Measurements from ENCODE around the gene HIVEP1. TPM values are rescaled to one million over a fixed set of nuclear protein-coding genes. Genes with fewer than 3 reads are reported as not detected.

Gene HIVEP1
- total RNA-seq, 2 experiments from 2014 or later = 21.7 to 27.8 TPM

GRCh38 chr6:12134991-12135390 lies 122.9 kb downstream of the HIVEP1 start:
- peaks cover 26% of the 10 kb centered on the region for H3K36me3 Mint-ChIP-seq (ENCODE audit: low read depth)
- no peaks in the 10 kb centered on the region for H3K27me3 Mint-ChIP-seq
- no peak overlapping the region for H3K4me3 Mint-ChIP-seq
- ChIA-PET POLR2A (no interaction called here), CTCF (interaction anchor here (1.0 kb wide), 2 partner anchors 69 to 155 kb away, joined by 3 to 4 read pairs; partner anchors contain the start of gene EDN1)
- no peak overlapping the region for H3K27ac Mint-ChIP-seq
- DNase-seq = no peak
- H3K4me1 Mint-ChIP-seq = peaks cover 23% of the 10 kb centered on the region
- H3K9me3 Mint-ChIP-seq = peaks cover 2% of the 10 kb centered on the region

- no peak for DNase-seq
- Mint-ChIP-seq H3K27ac (no peak overlapping the region), H3K9me3 (peaks cover 4% of the 10 kb centered on the region), H3K4me3 (no peak overlapping the region), H3K4me1 (peaks cover 21% of the 10 kb centered on the region), H3K36me3 (ENCODE audit: low read depth) (peaks cover 39% of the 10 kb centered on the region), H3K27me3 (no peaks in the 10 kb centered on the region)
- POLR2A ChIA-PET = no interaction called here
- CTCF ChIA-PET = no interaction called here
Measured at GRCh38 chr6:12136905-12137304, 124.8 kb downstream of the HIVEP1 start.

- H3K27me3 Mint-ChIP-seq = no peaks in the 10 kb centered on the region
- CTCF ChIA-PET = no interaction called here
- no peak overlapping the region for H3K27ac Mint-ChIP-seq
- peaks cover 44% of the 10 kb centered on the region for H3K36me3 Mint-ChIP-seq (ENCODE audit: low read depth)
- peaks cover 18% of the 10 kb centered on the region for H3K4me1 Mint-ChIP-seq
- H3K4me3 Mint-ChIP-seq = no peak overlapping the region
- H3K9me3 Mint-ChIP-seq = peaks cover 4% of the 10 kb centered on the region
- no peak for DNase-seq
- POLR2A ChIA-PET = interaction anchor here (1.0 kb wide), 1 partner anchor 72 kb away, joined by 3 read pairs; no protein-coding TSS in a partner anchor
Measured at GRCh38 chr6:12137480-12137879, 125.4 kb downstream of the HIVEP1 start.

GRCh38 chr6:12138381-12138780 lies 126.3 kb downstream of the HIVEP1 start:
- peak; percentile 48 for DNase-seq
- peaks cover 44% of the 10 kb centered on the region for H3K36me3 Mint-ChIP-seq (ENCODE audit: low read depth)
- CTCF ChIA-PET = no interaction called here
- H3K27me3 Mint-ChIP-seq = no peaks in the 10 kb centered on the region
- H3K4me1 Mint-ChIP-seq = peaks cover 18% of the 10 kb centered on the region
- POLR2A ChIA-PET = interaction anchor here (1.0 to 1.5 kb wide), 2 partner anchors 12 to 73 kb away, joined by 3 to 4 read pairs; no protein-coding TSS in a partner anchor
- H3K4me3 Mint-ChIP-seq = no peak overlapping the region
- H3K9me3 Mint-ChIP-seq = peaks cover 4% of the 10 kb centered on the region
- peak overlapping the region; percentile 21 for H3K27ac Mint-ChIP-seq

GRCh38 chr6:12138936-12139335 lies 126.8 kb downstream of the HIVEP1 start:
- peak overlapping the region; percentile 21 for H3K27ac Mint-ChIP-seq
- ChIA-PET POLR2A (interaction anchor here (1.5 kb wide), 1 partner anchor 13 kb away, joined by 4 read pairs; no protein-coding TSS in a partner anchor), CTCF (no interaction called here)

GRCh38 chr6:12147557-12148316 lies 135.6 kb downstream of the HIVEP1 start:
- ChIA-PET CTCF (no interaction called here), POLR2A (no interaction called here)
- H3K9me3 Mint-ChIP-seq = no peaks in the 10 kb centered on the region
- DNase-seq = no peak
- H3K36me3 Mint-ChIP-seq (ENCODE audit: low read depth) = peaks cover 2% of the 10 kb centered on the region
- no peak overlapping the region for H3K4me3 Mint-ChIP-seq
- H3K27me3 Mint-ChIP-seq = no peaks in the 10 kb centered on the region
- H3K4me1 Mint-ChIP-seq = peaks cover 12% of the 10 kb centered on the region
- H3K27ac Mint-ChIP-seq = no peak overlapping the region

More at GRCh38 chr6:12138936-12139335, 126.8 kb downstream of the HIVEP1 start:
- DNase-seq = no peak
- Mint-ChIP-seq H3K9me3 (peaks cover 4% of the 10 kb centered on the region), H3K27me3 (no peaks in the 10 kb centered on the region), H3K36me3 (ENCODE audit: low read depth) (peaks cover 44% of the 10 kb centered on the region), H3K4me1 (peaks cover 18% of the 10 kb centered on the region), H3K4me3 (no peak overlapping the region)

- Mint-ChIP-seq H3K27ac (no peak overlapping the region), H3K36me3 (ENCODE audit: low read depth) (peaks cover 2% of the 10 kb centered on the region), H3K4me3 (no peak overlapping the region), H3K4me1 (peaks cover 12% of the 10 kb centered on the region), H3K27me3 (no peaks in the 10 kb centered on the region), H3K9me3 (no peaks in the 10 kb centered on the region)
- ChIA-PET POLR2A (no interaction called here), CTCF (no interaction called here)
- DNase-seq = no peak
Measured at GRCh38 chr6:12148317-12148801, 136.2 kb downstream of the HIVEP1 start.

GRCh38 chr6:12148841-12149240 lies 136.7 kb downstream of the HIVEP1 start:
- H3K27ac Mint-ChIP-seq = no peak overlapping the region
- no peak for DNase-seq
- H3K27me3 Mint-ChIP-seq = no peaks in the 10 kb centered on the region
- CTCF ChIA-PET = interaction anchor here (1.6 kb wide), 1 partner anchor 141 kb away, joined by 5 read pairs; the partner anchor contains the start of gene EDN1
- H3K36me3 Mint-ChIP-seq (ENCODE audit: low read depth) = peaks cover 2% of the 10 kb centered on the region
- peaks cover 12% of the 10 kb centered on the region for H3K4me1 Mint-ChIP-seq
- no peaks in the 10 kb centered on the region for H3K9me3 Mint-ChIP-seq
- POLR2A ChIA-PET = no interaction called here
- no peak overlapping the region for H3K4me3 Mint-ChIP-seq

GRCh38 chr6:12149944-12150510 lies 137.9 kb downstream of the HIVEP1 start:
- no peak for DNase-seq
- Mint-ChIP-seq H3K4me3 (no peak overlapping the region), H3K9me3 (no peaks in the 10 kb centered on the region), H3K4me1 (peaks cover 12% of the 10 kb centered on the region), H3K27ac (no peak overlapping the region), H3K27me3 (no peaks in the 10 kb centered on the region), H3K36me3 (ENCODE audit: low read depth) (no peaks in the 10 kb centered on the region)
- ChIA-PET POLR2A (no interaction called here), CTCF (interaction anchor here (1.6 kb wide), 1 partner anchor 140 kb away, joined by 5 read pairs; the partner anchor contains the start of gene EDN1)

- Mint-ChIP-seq H3K27me3 (no peaks in the 10 kb centered on the region), H3K9me3 (no peaks in the 10 kb centered on the region), H3K27ac (no peak overlapping the region), H3K36me3 (ENCODE audit: low read depth) (peaks cover 4% of the 10 kb centered on the region), H3K4me1 (peaks cover 12% of the 10 kb centered on the region), H3K4me3 (no peak overlapping the region)
- CTCF ChIA-PET = no interaction called here
- peak; percentile 28 for DNase-seq
- POLR2A ChIA-PET = no interaction called here
Measured at GRCh38 chr6:12150812-12151432, 138.8 kb downstream of the HIVEP1 start.

- Mint-ChIP-seq H3K27ac (no peak overlapping the region), H3K4me3 (no peak overlapping the region), H3K36me3 (ENCODE audit: low read depth) (peaks cover 4% of the 10 kb centered on the region), H3K9me3 (no peaks in the 10 kb centered on the region), H3K4me1 (peaks cover 12% of the 10 kb centered on the region), H3K27me3 (no peaks in the 10 kb centered on the region)
- no peak for DNase-seq
- ChIA-PET POLR2A (no interaction called here), CTCF (no interaction called here)
Measured at GRCh38 chr6:12151433-12151820, 139.3 kb downstream of the HIVEP1 start.

- POLR2A ChIA-PET = no interaction called here
- no peaks in the 10 kb centered on the region for H3K27me3 Mint-ChIP-seq
- H3K4me3 Mint-ChIP-seq = no peak overlapping the region
- no peak for DNase-seq
- no peaks in the 10 kb centered on the region for H3K9me3 Mint-ChIP-seq
- peaks cover 4% of the 10 kb centered on the region for H3K36me3 Mint-ChIP-seq (ENCODE audit: low read depth)
- no peak overlapping the region for H3K27ac Mint-ChIP-seq
- peaks cover 15% of the 10 kb centered on the region for H3K4me1 Mint-ChIP-seq
- CTCF ChIA-PET = interaction anchor here (1.3 kb wide), 1 partner anchor 82 kb away, joined by 3 read pairs; no protein-coding TSS in a partner anchor
Measured at GRCh38 chr6:12152023-12152970, 140.2 kb downstream of the HIVEP1 start.

All from activated CD4-positive, alpha-beta memory T cell treated with anti-CD3 and anti-CD28 coated beads, Interleukin-2, amount 10 ng/mL, durations not matched to agents 7 days and 5 days (primary cell).